ENCODE measurements around the gene ABCC8.

ABCC8 gene

DNA sequence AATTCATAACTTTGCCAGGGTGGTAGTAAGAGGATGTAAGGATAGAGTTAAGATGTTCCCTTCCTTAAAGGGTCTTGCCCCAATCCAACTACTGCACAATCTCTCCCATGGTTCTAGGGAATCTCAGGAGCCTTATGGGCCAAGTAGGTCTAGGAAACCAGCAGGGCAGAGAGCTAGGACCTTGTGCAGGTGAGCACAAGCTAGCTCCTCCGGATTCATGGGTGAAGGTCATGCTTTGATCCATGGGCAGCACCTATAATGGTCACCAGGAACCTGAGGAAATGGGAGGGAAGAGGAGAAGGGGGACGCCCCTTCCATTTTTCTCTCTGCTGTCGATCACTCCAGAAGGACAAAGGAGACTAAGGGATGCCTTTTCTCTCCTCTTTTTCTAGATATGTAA lies 105.0 kb downstream of the ABCC8 start (continued):
- no peak for TF ChIP-seq TSHZ2 (CRISPR knock-in tag; IDR thresholded peaks at IDR 0.05)

DNA sequence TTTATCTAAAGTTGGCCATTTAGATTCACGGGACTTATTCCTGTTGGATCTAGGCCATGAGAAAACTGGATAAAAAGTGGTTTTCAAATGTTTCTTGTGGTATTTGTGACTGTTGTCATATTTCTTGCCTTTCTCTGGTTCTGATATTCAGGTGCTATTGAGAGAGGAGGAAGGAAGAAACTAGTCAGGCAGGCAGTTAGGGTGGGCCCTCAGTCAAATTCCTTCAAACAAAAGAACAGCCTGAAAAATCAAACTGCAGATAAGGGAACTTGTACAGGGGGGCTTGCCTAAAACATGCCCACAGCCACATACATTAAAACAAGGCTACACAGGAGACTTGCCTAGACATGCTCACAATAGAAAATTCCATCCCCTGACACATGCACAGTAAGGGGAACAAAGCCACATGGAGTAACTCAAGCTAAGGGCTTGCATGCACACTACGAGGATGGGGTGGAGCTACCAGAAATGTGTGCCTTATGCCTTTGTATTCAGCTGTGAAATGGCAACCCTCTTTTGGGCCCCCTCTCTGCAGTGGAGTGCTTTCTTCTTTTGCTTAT lies 106.9 kb downstream of the ABCC8 start:
- ATAC-seq: no peak
- TF ChIP-seq ZNF565 (CRISPR knock-in tag; conservative IDR thresholded peaks at IDR 0.05; ENCODE audit: low read depth) (no peak), ESRRG (CRISPR knock-in tag; IDR thresholded peaks at IDR 0.05) (no peak), TCF4 (CRISPR knock-in tag; IDR thresholded peaks at IDR 0.05; ENCODE audit: borderline replicate concordance) (no peak), PPARA (CRISPR knock-in tag; IDR thresholded peaks at IDR 0.05; ENCODE audit: borderline replicate concordance) (no peak), SNAI2 (CRISPR knock-in tag; IDR thresholded peaks at IDR 0.05) (no peak), CSDC2 (CRISPR knock-in tag; IDR thresholded peaks at IDR 0.05) (no peak), ZFP3 (CRISPR knock-in tag; IDR thresholded peaks at IDR 0.05) (no peak), GLIS3 (CRISPR knock-in tag; IDR thresholded peaks at IDR 0.05) (no peak), BACH2 (CRISPR knock-in tag; IDR thresholded peaks at IDR 0.05; ENCODE audit: borderline replicate concordance) (no peak), ZC3H10 (CRISPR knock-in tag; IDR thresholded peaks at IDR 0.05) (no peak), ISL1 (CRISPR knock-in tag; IDR thresholded peaks at IDR 0.05) (no peak), OSR1 (CRISPR knock-in tag; IDR thresholded peaks at IDR 0.05) (no peak)
- TF ChIP-seq, protein P1, sequence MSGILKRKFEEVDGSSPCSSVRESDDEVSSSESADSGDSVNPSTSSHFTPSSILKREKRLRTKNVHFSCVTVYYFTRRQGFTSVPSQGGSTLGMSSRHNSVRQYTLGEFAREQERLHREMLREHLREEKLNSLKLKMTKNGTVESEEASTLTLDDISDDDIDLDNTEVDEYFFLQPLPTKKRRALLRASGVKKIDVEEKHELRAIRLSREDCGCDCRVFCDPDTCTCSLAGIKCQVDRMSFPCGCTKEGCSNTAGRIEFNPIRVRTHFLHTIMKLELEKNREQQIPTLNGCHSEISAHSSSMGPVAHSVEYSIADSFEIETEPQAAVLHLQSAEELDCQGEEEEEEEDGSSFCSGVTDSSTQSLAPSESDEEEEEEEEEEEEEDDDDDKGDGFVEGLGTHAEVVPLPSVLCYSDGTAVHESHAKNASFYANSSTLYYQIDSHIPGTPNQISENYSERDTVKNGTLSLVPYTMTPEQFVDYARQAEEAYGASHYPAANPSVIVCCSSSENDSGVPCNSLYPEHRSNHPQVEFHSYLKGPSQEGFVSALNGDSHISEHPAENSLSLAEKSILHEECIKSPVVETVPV (CRISPR knock-in tag; IDR thresholded peaks at IDR 0.05): no peak

DNA sequence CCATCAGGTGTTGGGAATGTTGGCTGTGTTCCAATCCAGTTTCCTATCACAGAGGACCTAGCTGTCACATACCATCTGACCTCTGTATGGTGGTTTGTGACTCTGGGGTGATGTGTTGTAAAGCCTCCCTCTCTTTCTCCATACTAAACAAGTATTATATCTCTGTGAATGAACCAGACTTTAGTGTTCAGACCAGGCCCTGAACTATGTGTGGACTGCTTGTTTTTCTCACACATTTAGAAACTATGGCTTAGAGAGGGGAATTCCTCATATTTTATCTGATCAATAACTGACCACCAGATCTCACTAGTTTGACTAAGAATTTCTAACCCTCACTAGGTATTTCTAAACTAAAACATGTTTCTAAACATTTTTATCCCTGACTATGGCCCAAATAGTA lies 107.6 kb downstream of the ABCC8 start:
- no peak for TF ChIP-seq ZFP30 (CRISPR knock-in tag; IDR thresholded peaks at IDR 0.05)
- TF ChIP-seq ZNF70 (CRISPR knock-in tag; IDR thresholded peaks at IDR 0.05): no peak
- no peak for TF ChIP-seq ZNF565 (CRISPR knock-in tag; conservative IDR thresholded peaks at IDR 0.05; ENCODE audit: low read depth)
- TF ChIP-seq ISL1 (CRISPR knock-in tag; IDR thresholded peaks at IDR 0.05): no peak
- TF ChIP-seq PATZ1 (CRISPR knock-in tag; IDR thresholded peaks at IDR 0.05; ENCODE audit: borderline replicate concordance): no peak
- no peak for TF ChIP-seq TOX (CRISPR knock-in tag; IDR thresholded peaks at IDR 0.05; ENCODE audit: borderline replicate concordance)
- TF ChIP-seq CSDC2 (CRISPR knock-in tag; IDR thresholded peaks at IDR 0.05): no peak
- no peak for TF ChIP-seq PPARA (CRISPR knock-in tag; IDR thresholded peaks at IDR 0.05; ENCODE audit: borderline replicate concordance)
- TF ChIP-seq CREB5 (CRISPR knock-in tag; IDR thresholded peaks at IDR 0.05; ENCODE audit: low read depth): no peak
- no peak for TF ChIP-seq ARNTL (CRISPR knock-in tag; IDR thresholded peaks at IDR 0.05; ENCODE audit: borderline replicate concordance, low read depth)
- no peak for TF ChIP-seq BACH2 (CRISPR knock-in tag; IDR thresholded peaks at IDR 0.05; ENCODE audit: borderline replicate concordance)
- TF ChIP-seq POU6F1 (CRISPR knock-in tag; IDR thresholded peaks at IDR 0.05; ENCODE audit: borderline replicate concordance, low read depth): no peak
- no peak for TF ChIP-seq ESRRG (CRISPR knock-in tag; IDR thresholded peaks at IDR 0.05)
- no peak for ATAC-seq

Measured in SK-N-SH treated with all-trans-retinoic acid at 6 μM for 48 hours (cell line).